ENCODE measurements around the gene KCNK10.

- no peak for TF ChIP-seq CTCF (IDR thresholded peaks at IDR 0.05)
- no peak for TF ChIP-seq POLR2A (IDR thresholded peaks at IDR 0.05)
- no peak for TF ChIP-seq EP300 (IDR thresholded peaks at IDR 0.05)
These were observed 112.6 kb downstream of the KCNK10 start for GRCh38 chr14:88210426-88210825.

Data from ovary (tissue), 3 donors.